Immature natural killer cell (primary cell): ENCODE measurements around the gene NT5C1A. TPM values are rescaled to one million over a fixed set of nuclear protein-coding genes. Genes with fewer than 3 reads are reported as not detected.

Experiments
- DNase-seq, 3 donors: peaks; one replicate each; pipeline ENCODE4 v3.0.0; 2022; ENCODE audit warnings: mixed read lengths in 1 of 3
- H3K27ac Mint-ChIP-seq, 6 donors: one replicate each; pipeline ENCODE4 v1.8.0; 2020; ENCODE audit warnings: mixed read lengths in 6 of 6, mild to moderate bottlenecking in 5 of 6, inconsistent platforms in 4 of 6, moderate library complexity in 3 of 6
- H3K27me3 Mint-ChIP-seq, 3 donors: one replicate each; pipeline ENCODE4 v1.8.0; 2020 to 2021; ENCODE audit warnings: low read depth in 3 of 3, mild to moderate bottlenecking in 3 of 3, mixed read lengths in 3 of 3, moderate library complexity in 3 of 3, inconsistent platforms in 1 of 3
- H3K36me3 Mint-ChIP-seq, 3 donors: one replicate each; pipeline ENCODE4 v1.8.0; 2020; ENCODE audit warnings: mixed read lengths in 3 of 3, inconsistent platforms in 2 of 3, mild to moderate bottlenecking in 2 of 3
- H3K4me1 Mint-ChIP-seq, 2 donors: one replicate each; pipeline ENCODE4 v1.8.0; 2020; ENCODE audit warnings: inconsistent platforms in 2 of 2, mild to moderate bottlenecking in 2 of 2, mixed read lengths in 2 of 2, moderate library complexity in 1 of 2
- H3K4me3 Mint-ChIP-seq, 5 donors: one replicate each; pipeline ENCODE4 v1.8.0; 2020; ENCODE audit warnings: mild to moderate bottlenecking in 5 of 5, mixed read lengths in 5 of 5, inconsistent platforms in 3 of 5, moderate library complexity in 3 of 5
- H3K9me3 Mint-ChIP-seq, 6 donors: one replicate each; pipeline ENCODE4 v1.8.0; 2020; ENCODE audit warnings: mild to moderate bottlenecking in 6 of 6, mixed read lengths in 6 of 6, inconsistent platforms in 4 of 6, moderate library complexity in 3 of 6
- polyA plus RNA-seq, 3 donors: library from polyadenylated mRNA; unstranded; fragments of 300-500 nt; fragmentation: Illumina TruSeq; gene quantifications; one replicate each; pipeline ENCODE4 v1.2.3, GENCODE V29; 2021

NT5C1A gene
- polyA plus RNA-seq, 3 donors from 2014 or later, result not detected

GRCh38 chr1:39668111-39668510 is 3.8 kb downstream of the NT5C1A start:
- Mint-ChIP-seq H3K9me3 (no peaks in the 10 kb centered on the region), H3K36me3 (no peaks in the 10 kb centered on the region), H3K27me3 (peaks cover 7 to 20% (median 12%) of the 10 kb centered on the region in 3 donors), H3K27ac (no peak overlapping the region), H3K4me1 (peaks cover 0 to 2% of the 10 kb centered on the region in 2 donors), H3K4me3 (no peak overlapping the region)
- no peak for DNase-seq

DNA sequence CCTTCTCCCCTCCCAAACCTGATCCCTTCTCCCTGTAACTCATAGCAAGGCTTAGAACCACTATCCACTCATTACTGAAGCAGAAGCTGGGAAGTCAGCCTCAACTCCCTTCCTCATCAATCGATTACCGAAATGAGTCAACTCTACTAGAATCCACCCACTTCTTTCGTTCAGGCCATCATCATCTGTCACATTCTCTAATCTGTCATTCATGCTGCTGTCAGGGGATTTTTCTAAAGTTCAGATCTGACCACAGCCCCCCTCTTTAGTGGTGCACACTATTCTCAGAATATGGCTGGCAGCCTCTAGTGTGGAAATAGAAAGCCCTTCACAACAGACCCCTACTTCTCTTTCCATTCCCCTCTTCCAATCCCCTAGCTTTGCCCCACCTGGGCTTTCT is 5.1 kb downstream of the NT5C1A start:
- no peaks in the 10 kb centered on the region for H3K4me1 Mint-ChIP-seq
- no peaks in the 10 kb centered on the region for H3K9me3 Mint-ChIP-seq
- H3K27ac Mint-ChIP-seq, result peak overlapping the region in 1 of 6 donors; percentile 2
- DNase-seq, result no peak
- peaks cover 7 to 12% (median 12%) of the 10 kb centered on the region in 3 donors for H3K27me3 Mint-ChIP-seq
- H3K4me3 Mint-ChIP-seq, result no peak overlapping the region
- H3K36me3 Mint-ChIP-seq, result no peaks in the 10 kb centered on the region

DNA sequence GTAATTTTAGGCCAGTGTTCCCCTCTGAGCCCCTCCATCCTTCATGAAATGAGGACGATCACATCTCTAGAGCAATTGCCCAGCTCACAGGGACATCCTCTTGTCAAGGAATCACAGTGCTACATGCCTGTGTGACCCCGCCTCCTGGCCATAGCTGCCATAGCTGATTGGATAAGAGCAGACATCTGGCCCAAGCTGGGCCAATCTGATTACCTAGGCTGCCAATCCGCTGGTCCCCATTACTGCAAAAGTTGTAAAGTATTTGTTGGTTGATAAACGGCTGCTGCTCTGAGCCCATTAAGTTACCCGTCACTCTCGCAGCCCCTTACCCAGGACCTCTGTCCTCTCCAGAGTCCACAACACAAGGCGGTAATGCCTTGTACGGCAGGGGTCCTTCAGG is 8.3 kb downstream of the NT5C1A start:
- H3K27me3 Mint-ChIP-seq, result peaks cover 3 to 5% (median 3%) of the 10 kb centered on the region in 3 donors
- no peaks in the 10 kb centered on the region for H3K4me1 Mint-ChIP-seq
- no peak overlapping the region for H3K27ac Mint-ChIP-seq
- no peak for DNase-seq
- H3K9me3 Mint-ChIP-seq, result no peaks in the 10 kb centered on the region
- H3K4me3 Mint-ChIP-seq, result no peak overlapping the region
- no peaks in the 10 kb centered on the region for H3K36me3 Mint-ChIP-seq

GRCh38 chr1:39662861-39663260 is 9.0 kb downstream of the NT5C1A start:
- peaks cover 0 to 3% (median 2%) of the 10 kb centered on the region in 3 donors for H3K27me3 Mint-ChIP-seq
- H3K9me3 Mint-ChIP-seq, result no peaks in the 10 kb centered on the region
- H3K27ac Mint-ChIP-seq, result no peak overlapping the region
- H3K4me1 Mint-ChIP-seq, result peaks cover 1 to 3% of the 10 kb centered on the region in 2 donors
- H3K36me3 Mint-ChIP-seq, result no peaks in the 10 kb centered on the region
- DNase-seq, result no peak
- H3K4me3 Mint-ChIP-seq, result no peak overlapping the region

DNA sequence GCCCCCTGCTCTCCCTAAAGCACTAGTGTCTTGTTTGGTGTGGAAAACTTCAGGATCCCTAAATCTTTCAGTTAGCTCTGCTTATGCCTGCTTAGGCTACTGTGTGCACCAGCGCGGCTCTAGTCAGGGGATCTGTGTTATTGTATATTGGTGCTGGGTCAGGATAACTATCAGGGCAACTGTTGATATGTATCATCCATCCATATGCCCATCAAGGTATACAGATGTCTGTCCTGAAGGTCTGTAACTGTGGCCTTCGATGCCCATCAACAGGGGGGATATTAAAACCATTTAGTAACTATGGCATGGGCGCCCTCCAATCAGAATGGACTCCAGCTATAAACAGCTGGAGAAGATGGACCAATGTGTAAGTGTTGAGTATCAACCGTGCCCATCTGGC is 12.4 kb downstream of the NT5C1A start:
- H3K4me1 Mint-ChIP-seq, result peaks cover 3 to 5% of the 10 kb centered on the region in 2 donors
- H3K4me3 Mint-ChIP-seq, result no peak overlapping the region
- no peaks in the 10 kb centered on the region for H3K9me3 Mint-ChIP-seq
- H3K27ac Mint-ChIP-seq, result no peak overlapping the region
- H3K36me3 Mint-ChIP-seq, result no peaks in the 10 kb centered on the region
- no peak for DNase-seq
- peaks cover 0 to 3% (median 2%) of the 10 kb centered on the region in 3 donors for H3K27me3 Mint-ChIP-seq

DNA sequence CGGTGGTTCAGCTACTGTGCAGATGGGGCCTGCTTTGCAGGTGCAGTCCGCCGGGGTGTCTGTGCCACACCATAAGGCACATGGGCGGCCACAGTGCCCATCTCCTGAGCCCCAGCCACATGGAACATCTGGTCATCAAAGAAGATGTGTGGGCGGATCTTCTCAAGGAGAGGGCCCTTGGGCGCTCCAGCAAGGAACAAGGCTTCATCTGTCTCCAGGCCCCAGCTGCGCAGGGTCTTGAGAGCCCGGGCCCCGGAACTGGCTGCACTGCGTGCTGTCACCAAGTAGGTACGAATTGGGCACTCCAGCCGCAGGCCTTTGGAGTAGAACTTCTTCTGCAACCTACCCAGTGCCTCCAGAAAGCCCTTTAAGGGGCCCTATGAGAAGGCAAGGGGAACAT is 12.8 kb downstream of the NT5C1A start:
- Mint-ChIP-seq H3K36me3 (no peaks in the 10 kb centered on the region), H3K9me3 (no peaks in the 10 kb centered on the region), H3K4me1 (peaks cover 3 to 5% of the 10 kb centered on the region in 2 donors), H3K27me3 (peaks cover 0 to 4% (median 2%) of the 10 kb centered on the region in 3 donors), H3K4me3 (no peak overlapping the region), H3K27ac (no peak overlapping the region)
- DNase-seq, result no peak

DNA sequence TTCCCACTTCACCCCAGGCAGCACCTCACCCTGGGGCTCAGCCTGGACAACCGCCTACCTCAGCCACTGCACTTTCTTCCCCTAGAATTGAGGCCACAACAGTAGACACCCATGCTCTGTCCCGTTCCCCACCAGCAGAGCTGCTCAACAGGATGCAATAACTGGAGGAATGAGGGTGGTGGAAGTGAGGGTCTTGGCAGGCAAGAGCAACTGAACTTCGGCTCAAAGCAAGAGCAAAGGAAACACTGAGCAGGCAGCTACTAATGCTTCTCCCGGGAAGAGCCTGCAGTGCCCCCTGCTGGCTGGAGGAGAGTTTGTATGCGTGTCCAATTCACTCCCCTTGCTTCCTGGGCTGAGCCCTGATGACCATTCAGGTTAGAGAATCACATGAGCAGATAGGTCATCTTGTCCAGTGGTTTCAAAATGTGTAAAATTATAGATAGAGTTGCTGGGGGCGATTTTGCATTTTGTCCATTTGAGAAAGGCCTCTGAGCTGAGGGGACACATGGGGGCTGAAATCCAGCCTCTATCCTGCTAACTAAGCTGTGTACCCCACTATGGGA is 13.9 kb downstream of the NT5C1A start:
- no peak overlapping the region for H3K4me3 Mint-ChIP-seq

DNA sequence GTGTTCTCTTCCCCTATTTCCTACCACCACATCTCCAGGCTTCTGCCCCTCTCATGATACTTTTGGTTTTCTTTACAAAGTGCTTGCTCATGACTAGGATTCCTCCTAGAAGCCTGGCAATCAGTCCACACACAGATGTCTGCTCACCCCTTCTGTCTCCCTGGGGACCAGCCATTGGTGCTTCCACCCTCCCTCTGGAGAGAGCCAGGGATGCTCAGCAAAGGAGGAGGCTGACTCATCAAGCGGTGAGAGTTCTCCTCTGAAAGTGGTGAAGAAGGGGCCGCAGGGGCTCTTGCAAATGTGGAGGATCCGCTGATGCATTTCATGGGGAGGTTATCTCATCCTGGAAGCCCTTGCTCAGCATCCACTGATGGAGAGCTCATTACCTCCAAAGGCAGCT is 14.5 kb downstream of the NT5C1A start:
- H3K4me1 Mint-ChIP-seq, result peaks cover 3 to 5% of the 10 kb centered on the region in 2 donors
- no peak overlapping the region for H3K4me3 Mint-ChIP-seq
- no peaks in the 10 kb centered on the region for H3K9me3 Mint-ChIP-seq
- peaks cover 2 to 4% (median 2%) of the 10 kb centered on the region in 3 donors for H3K27me3 Mint-ChIP-seq
- DNase-seq, result no peak
- no peak overlapping the region for H3K27ac Mint-ChIP-seq
- H3K36me3 Mint-ChIP-seq, result no peaks in the 10 kb centered on the region

More for the DNA sequence above, 13.9 kb downstream of the NT5C1A start:
- Mint-ChIP-seq H3K36me3 (no peaks in the 10 kb centered on the region), H3K27ac (peak overlapping the region in 1 of 6 donors; percentile 23), H3K27me3 (peaks cover 0 to 4% (median 2%) of the 10 kb centered on the region in 3 donors), H3K4me1 (peaks cover 3 to 5% of the 10 kb centered on the region in 2 donors), H3K9me3 (no peaks in the 10 kb centered on the region)
- DNase-seq, result peak; percentile 40 to 49 (median 46)

DNA sequence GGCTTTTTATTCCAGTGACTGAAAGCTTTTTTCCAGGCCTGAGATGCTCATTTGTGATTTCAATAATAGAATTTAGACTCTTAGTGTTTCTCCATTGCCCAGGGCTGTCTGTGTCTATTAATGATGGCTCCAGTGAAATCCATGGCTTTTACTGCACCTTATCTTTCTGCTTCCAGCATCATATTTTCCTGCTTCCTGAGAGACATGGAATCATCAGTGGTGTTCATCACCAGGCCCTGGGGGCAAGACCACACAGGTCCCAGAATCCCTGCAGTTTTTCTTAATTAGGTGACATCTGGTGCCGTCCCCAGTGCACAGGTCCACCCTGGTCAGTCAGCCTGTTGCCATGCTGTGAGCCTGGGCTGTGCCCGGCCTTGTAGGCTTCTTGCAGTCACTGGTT is 15.5 kb downstream of the NT5C1A start:
- H3K36me3 Mint-ChIP-seq, result no peaks in the 10 kb centered on the region
- H3K4me3 Mint-ChIP-seq, result no peak overlapping the region
- peaks cover 2 to 4% (median 2%) of the 10 kb centered on the region in 3 donors for H3K27me3 Mint-ChIP-seq
- no peak overlapping the region for H3K27ac Mint-ChIP-seq
- H3K4me1 Mint-ChIP-seq, result peaks cover 3 to 5% of the 10 kb centered on the region in 2 donors
- H3K9me3 Mint-ChIP-seq, result no peaks in the 10 kb centered on the region
- no peak for DNase-seq

- Mint-ChIP-seq H3K27me3 (peaks cover 2 to 4% (median 2%) of the 10 kb centered on the region in 3 donors), H3K9me3 (no peaks in the 10 kb centered on the region), H3K4me3 (no peak overlapping the region), H3K36me3 (no peaks in the 10 kb centered on the region), H3K27ac (no peak overlapping the region), H3K4me1 (peaks cover 3 to 5% of the 10 kb centered on the region in 2 donors)
- no peak for DNase-seq
Observed at GRCh38 chr1:39655578-39656268, 16.2 kb downstream of the NT5C1A start.

DNA sequence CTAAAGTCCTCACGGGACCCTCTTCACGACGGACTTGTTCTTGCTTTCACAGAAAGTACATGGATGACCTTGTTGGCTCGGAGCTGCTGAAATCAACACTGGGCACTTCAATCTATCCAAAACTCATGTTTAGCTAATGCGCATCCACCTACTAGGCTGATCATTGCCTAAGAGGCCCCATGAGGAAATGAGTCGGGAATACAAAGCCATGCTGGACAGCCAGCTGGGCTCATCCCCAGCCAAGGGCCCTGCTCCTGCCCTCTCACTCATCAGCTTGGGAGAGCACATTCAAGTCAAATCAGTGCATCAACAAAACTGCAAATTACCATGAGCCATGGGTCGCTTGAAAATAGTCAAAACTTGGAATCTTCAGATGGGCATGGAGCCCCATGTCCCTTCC is 17.6 kb downstream of the NT5C1A start:
- peaks cover 0 to 4% (median 2%) of the 10 kb centered on the region in 3 donors for H3K27me3 Mint-ChIP-seq
- no peak overlapping the region for H3K27ac Mint-ChIP-seq
- H3K9me3 Mint-ChIP-seq, result no peaks in the 10 kb centered on the region
- no peak for DNase-seq
- no peak overlapping the region for H3K4me3 Mint-ChIP-seq
- H3K36me3 Mint-ChIP-seq, result no peaks in the 10 kb centered on the region
- peaks cover 3 to 5% of the 10 kb centered on the region in 2 donors for H3K4me1 Mint-ChIP-seq

DNA sequence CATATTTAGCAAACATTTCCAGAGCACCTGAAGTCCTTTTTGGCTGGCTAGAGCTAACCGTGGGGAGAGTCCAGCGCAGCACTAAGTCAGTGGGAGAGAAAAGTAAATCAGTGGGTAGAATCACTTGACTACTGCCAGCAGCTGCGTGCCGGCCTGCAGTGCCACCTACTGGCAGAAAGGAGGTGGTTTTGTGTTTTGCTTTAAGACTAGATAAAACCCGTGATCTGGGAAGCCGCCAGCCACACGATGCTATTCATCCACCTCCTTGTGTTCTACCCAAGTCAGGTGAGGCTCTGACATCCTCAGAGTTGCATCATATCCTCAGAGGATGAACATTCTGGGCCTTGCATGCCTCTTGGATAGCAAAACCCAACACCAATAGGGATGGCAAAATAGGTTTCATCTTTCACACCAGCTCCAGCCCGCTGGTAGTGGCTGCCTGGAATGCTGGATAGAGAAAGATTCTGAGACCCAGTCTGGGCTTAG is 18.3 kb downstream of the NT5C1A start:
- DNase-seq, result peak; percentile 43 to 55 (median 43)
- no peaks in the 10 kb centered on the region for H3K9me3 Mint-ChIP-seq
- no peaks in the 10 kb centered on the region for H3K36me3 Mint-ChIP-seq
- H3K4me3 Mint-ChIP-seq, result no peak overlapping the region
- H3K27ac Mint-ChIP-seq, result peak overlapping the region in 1 of 6 donors; percentile 13
- peaks cover 0 to 4% (median 2%) of the 10 kb centered on the region in 3 donors for H3K27me3 Mint-ChIP-seq
- peaks cover 3 to 5% of the 10 kb centered on the region in 2 donors for H3K4me1 Mint-ChIP-seq

DNA sequence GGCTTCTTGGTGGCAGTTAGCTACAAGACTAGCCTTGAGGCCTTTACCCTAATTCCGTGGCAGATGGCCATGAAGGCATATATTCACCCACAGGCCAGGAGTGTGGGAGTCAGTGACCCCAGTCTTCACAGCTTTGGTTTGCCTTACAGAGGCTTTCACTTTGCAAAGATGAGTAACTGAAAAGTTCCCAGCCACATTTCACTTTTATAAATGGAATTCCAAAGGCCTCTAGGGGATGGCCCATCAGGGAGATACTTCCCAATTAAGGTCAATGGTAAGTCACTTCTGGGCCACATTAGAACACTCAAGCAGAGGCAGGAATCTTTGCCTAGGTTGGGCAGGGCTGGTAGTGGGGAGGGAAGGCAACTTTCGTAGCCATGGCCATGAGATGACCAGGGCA is 19.4 kb downstream of the NT5C1A start:
- H3K9me3 Mint-ChIP-seq, result no peaks in the 10 kb centered on the region
- H3K27me3 Mint-ChIP-seq, result peaks cover 0 to 4% (median 2%) of the 10 kb centered on the region in 3 donors
- no peak for DNase-seq
- H3K27ac Mint-ChIP-seq, result no peak overlapping the region
- H3K4me3 Mint-ChIP-seq, result no peak overlapping the region
- H3K4me1 Mint-ChIP-seq, result no peaks in the 10 kb centered on the region
- no peaks in the 10 kb centered on the region for H3K36me3 Mint-ChIP-seq

GRCh38 chr1:39652105-39652504 is 19.8 kb downstream of the NT5C1A start:
- Mint-ChIP-seq H3K27ac (no peak overlapping the region), H3K36me3 (no peaks in the 10 kb centered on the region), H3K27me3 (peaks cover 0 to 5% (median 2%) of the 10 kb centered on the region in 3 donors), H3K4me1 (no peaks in the 10 kb centered on the region), H3K9me3 (no peaks in the 10 kb centered on the region), H3K4me3 (no peak overlapping the region)
- DNase-seq, result no peak
